NCI-H1694 (cell line): ENCODE measurements around the gene WNT9A.
"Not testable (repeated sequence)": the region's sequence is repeated elsewhere in the genome, so short reads cannot be mapped to it uniquely, and the experiment has no call there.

ENCODE experiments used
- DNase-seq: peaks from one replicate; lab custom pipeline; 2025; lab: John Stamatoyannopoulos, UW

The WNT9A gene

DNA sequence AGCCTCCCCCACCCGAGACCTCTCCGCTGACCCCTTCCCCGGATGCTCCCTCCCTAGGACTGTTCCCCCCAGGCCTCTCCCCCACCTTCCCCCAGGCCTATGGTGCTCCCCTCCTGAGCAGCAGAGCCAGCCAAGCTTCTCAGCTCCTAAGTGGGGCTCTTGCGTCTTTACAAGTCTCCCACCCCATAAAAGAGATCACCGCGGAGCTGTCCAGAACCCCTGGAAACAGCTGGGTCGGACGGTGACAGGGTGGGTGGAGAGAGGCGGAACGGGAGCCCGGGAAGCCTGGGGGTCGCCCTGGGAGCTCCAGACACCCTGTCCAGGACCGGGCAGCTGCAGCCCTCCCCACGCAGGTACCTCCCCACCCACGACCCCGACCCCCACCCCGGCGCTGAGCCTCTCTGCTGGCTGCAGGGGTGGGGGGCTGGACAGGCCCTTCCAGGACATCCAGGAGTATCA lies 61.2 kb downstream of the WNT9A start:
- DNase-seq: no peak

DNA sequence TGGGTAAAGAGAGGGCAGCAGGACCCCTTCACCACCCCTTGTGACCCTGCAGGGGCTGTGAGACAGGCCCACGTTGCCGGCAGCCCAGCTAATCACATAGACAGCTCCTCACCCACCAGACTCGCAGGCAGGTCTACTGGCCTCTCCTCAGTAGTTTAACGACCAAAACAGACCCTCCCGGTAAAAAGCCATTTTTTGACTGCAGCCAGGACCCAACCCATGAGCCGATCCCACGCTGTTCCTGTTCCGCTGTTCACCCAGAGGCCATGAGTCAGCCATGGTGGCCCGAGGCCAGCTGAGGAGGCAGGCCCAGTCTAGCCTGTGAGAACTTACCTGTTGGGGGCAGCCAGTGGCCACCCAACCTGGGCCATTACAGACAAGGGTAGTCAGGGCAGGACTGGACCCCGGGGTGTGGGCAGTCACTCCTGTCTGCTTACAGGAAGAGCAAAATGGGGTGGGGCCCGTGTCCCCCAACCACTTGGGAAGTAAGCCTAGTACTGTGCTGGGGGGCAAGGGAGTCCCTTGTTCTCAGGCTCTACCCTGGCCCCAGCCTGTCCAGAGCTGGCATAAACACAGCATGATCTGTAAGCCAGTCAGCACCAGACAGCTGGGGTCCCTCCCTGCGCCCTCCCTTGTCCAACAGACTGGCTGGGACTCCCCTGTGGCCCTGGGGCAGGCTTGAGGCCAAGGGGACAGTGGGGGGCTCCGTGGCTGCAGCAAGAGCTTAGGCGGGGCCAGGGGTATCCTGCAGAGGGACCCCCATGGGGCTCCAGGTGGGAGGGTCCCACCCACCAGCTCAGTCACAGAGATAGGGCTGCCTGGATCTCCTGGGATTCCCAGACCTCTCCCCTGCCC lies 61.9 kb downstream of the WNT9A start:
- DNase-seq: no peak

- DNase-seq: no peak
Measured at GRCh38 chr1:227885135-227885647, 62.5 kb downstream of the WNT9A start.

- DNase-seq: no peak
Measured at GRCh38 chr1:227884370-227885134, 63.2 kb downstream of the WNT9A start.

- DNase-seq: no peak
Measured at GRCh38 chr1:227883641-227884301, 64.0 kb downstream of the WNT9A start.

DNA sequence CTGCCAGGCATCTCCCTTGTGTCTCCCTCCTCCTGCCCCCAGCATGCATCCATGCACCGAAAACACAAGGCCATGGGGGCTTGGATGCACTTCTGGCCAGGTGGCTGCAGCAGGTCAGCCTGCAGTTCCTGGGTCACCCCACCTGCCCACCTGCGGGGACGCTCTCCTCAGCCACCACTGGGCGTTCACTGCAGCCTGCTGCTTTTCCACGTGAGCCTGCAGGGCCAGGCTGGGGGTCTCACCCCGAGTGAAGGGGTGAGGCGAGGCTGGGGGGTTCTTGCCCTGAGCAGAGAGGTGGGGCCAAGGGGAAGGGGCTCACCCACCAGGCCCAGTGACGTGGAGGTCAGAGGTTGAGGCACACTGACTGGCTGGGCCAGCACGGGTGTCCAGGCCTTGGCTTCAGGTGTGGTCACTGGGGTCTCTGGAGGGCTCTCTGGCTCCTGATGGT lies 64.6 kb downstream of the WNT9A start:
- DNase-seq: no peak

- no peak for DNase-seq
Measured at GRCh38 chr1:227880342-227880924, 67.3 kb downstream of the WNT9A start.

DNA sequence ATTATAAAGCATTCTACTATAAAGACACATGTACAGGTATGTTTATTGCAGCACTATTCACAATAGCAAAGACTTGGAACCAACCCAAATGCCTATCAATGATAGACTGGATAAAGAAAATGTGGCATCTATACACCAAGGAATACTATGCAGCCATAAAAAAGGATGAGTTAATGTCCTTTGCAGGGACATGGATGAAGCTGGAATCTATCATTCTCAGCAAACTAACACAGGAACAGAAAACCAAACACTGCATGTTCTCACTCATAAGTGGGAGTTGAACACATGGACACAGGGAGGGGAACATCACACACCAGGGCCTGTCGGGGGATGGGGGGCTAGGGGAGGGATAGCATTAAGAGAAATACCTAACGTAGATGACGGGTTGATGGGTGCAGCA lies 69.9 kb downstream of the WNT9A start:
- DNase-seq: not testable (repeated sequence)

GRCh38 chr1:227871892-227872291 lies 75.8 kb downstream of the WNT9A start:
- not testable (repeated sequence) for DNase-seq

DNA sequence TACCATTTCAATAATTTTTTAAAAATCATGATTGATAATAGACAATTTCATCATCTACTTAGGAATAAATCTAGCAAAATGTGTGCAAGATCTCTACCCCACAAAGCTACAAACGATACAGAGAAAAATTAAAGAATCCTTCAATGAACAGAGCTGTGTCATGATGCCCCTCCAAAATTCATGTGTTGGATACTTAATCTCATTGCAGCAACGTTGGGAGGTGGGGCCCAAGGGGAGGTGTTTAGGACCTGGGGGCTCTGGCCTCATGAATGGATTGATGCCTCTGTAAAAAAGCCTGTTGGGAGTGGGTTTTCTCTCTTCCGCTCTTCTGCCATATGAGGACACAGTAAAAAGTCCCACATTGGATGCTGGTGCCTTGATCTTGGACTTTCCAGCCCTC lies 77.4 kb downstream of the WNT9A start:
- DNase-seq: no peak

DNA sequence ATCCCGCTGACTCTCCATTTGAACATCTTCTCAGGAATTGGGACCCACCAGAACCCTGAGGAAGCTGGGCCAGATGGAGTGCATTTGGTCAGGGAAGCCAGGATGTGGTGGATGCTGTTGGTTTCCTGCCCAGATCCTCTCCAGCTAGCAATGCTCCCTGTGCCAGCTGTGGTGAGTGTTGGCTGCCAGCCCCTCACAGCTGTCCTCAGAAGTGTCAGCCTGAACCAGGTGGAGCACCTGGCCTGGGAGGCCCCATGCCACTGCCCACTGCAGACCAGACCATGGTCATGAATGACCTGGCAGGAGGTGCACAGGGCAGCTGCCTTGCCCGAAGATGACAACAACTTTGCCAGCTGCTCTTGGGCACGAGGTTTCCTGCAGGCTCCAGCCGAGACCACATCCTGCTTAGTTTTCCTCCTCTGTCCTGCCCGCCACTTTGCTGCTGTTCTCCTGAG lies 77.9 kb downstream of the WNT9A start:
- DNase-seq: no peak

- DNase-seq: no peak
Measured at GRCh38 chr1:227869279-227869842, 78.4 kb downstream of the WNT9A start.
